Measurements from ENCODE around the gene ZNF786.

Gene ZNF786

GRCh38 chr7:149021725-149022062 is 68.8 kb downstream of the ZNF786 start:
- TF ChIP-seq CTCF (IDR thresholded peaks at IDR 0.05): no peak

- no peak for TF ChIP-seq CTCF (IDR thresholded peaks at IDR 0.05)
Observed at GRCh38 chr7:149020483-149020882, 70.0 kb downstream of the ZNF786 start.

All from LNCAP (cell line).